Measurements from ENCODE around the gene PPP1R17. TPM values are rescaled to one million over a fixed set of nuclear protein-coding genes. Genes with fewer than 3 reads are reported as not detected.

The PPP1R17 gene
- total RNA-seq, 1 experiment from 2014 or later: 2.6 TPM

- Mint-ChIP-seq H3K9me3 (peaks cover 6% of the 10 kb centered on the region), H3K27ac (peak overlapping the region; percentile 61), H3K4me3 (peak overlapping the region; percentile 33), H3K36me3 (no peaks in the 10 kb centered on the region), H3K4me1 (peaks cover 65% of the 10 kb centered on the region), H3K27me3 (ENCODE audit: low read depth) (peaks cover 3% of the 10 kb centered on the region)
- POLR2A ChIA-PET: no interaction called here
- CTCF ChIA-PET: interaction anchor here (0.6 kb wide), 1 partner anchor 25 kb away, joined by 3 read pairs; no protein-coding TSS in a partner anchor
- ATAC-seq (no peak; the same call in 1 of the 2 replicates), DNase-seq (ENCODE audit: low spot score) (no peak)
- no peak for TF ChIP-seq GTF2I (CRISPR knock-in tag; conservative IDR thresholded peaks at IDR 0.05)
- TF ChIP-seq NR1H2 (CRISPR knock-in tag; IDR thresholded peaks at IDR 0.05): no peak
- TF ChIP-seq, protein P1, sequence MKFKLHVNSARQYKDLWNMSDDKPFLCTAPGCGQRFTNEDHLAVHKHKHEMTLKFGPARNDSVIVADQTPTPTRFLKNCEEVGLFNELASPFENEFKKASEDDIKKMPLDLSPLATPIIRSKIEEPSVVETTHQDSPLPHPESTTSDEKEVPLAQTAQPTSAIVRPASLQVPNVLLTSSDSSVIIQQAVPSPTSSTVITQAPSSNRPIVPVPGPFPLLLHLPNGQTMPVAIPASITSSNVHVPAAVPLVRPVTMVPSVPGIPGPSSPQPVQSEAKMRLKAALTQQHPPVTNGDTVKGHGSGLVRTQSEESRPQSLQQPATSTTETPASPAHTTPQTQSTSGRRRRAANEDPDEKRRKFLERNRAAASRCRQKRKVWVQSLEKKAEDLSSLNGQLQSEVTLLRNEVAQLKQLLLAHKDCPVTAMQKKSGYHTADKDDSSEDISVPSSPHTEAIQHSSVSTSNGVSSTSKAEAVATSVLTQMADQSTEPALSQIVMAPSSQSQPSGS (CRISPR knock-in tag; IDR thresholded peaks at IDR 0.05; ENCODE audit: borderline replicate concordance, low read depth): no peak
- TF ChIP-seq ELF4 (CRISPR knock-in tag; IDR thresholded peaks at IDR 0.05; ENCODE audit: low read depth): no peak
These were observed 1.4 kb downstream of the PPP1R17 start for GRCh38 chr7:31688372-31688771.

DNA sequence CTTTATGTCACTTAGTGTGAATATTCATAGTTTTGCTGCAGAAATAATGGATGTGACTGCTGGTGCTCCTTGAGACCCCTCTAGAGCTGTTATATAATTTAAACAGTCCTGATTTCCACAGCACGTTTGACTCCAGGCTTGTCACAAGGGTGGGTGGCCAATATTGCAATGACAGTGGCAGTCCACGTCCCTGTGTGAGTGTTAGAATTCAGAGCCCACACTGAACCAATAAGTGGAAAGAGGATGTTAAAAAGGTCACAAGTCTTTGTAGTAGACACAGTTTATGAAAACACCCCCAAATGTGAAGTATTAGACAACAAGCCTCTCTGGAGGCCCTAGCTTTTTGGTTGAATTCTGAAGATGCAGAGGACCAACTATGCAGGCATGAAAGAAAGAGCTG, 2.0 kb downstream of the PPP1R17 start:
- ChIA-PET CTCF (interaction anchor here (0.8 to 2.8 kb wide), 2 partner anchors 42 to 246 kb away, joined by 3 to 6 read pairs; no protein-coding TSS in a partner anchor), POLR2A (no interaction called here)
- TF ChIP-seq NR1H2 (CRISPR knock-in tag; IDR thresholded peaks at IDR 0.05) (no peak), ZNF423 (CRISPR knock-in tag; IDR thresholded peaks at IDR 0.05) (no peak), CREM (CRISPR knock-in tag; IDR thresholded peaks at IDR 0.05) (no peak), OVOL2 (CRISPR knock-in tag; IDR thresholded peaks at IDR 0.05; ENCODE audit: borderline replicate concordance) (no peak), TCF7 (CRISPR knock-in tag; IDR thresholded peaks at IDR 0.05; ENCODE audit: low read depth) (no peak), ATF1 (CRISPR knock-in tag; IDR thresholded peaks at IDR 0.05) (no peak)
- ATAC-seq (no peak), DNase-seq (ENCODE audit: low spot score) (no peak)
- Mint-ChIP-seq H3K4me3 (peak overlapping the region; percentile 33), H3K27ac (peak overlapping the region; percentile 61), H3K9me3 (peaks cover 6% of the 10 kb centered on the region), H3K36me3 (no peaks in the 10 kb centered on the region), H3K4me1 (peaks cover 58% of the 10 kb centered on the region), H3K27me3 (ENCODE audit: low read depth) (peaks cover 3% of the 10 kb centered on the region)

DNA sequence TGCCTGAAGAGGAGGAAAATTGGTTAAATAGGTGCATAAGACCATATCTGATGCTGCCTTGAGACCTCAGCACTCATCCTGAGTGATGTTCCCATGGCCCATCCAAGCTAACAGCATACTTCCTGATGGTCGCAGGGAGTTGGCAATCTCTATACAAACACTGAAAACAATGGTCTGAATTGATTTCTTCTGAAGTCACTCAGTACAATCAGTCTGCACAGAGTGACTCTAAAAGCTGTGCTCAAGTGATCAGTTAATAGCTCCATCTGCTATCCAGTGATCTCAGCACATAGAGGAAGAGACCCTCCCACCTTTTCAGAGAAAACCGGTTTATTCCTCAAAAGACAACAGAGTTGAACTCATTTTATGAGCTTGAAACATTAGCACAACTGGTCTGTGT, 3.9 kb downstream of the PPP1R17 start:
- peaks cover 3% of the 10 kb centered on the region for H3K27me3 Mint-ChIP-seq (ENCODE audit: low read depth)
- H3K9me3 Mint-ChIP-seq: no peaks in the 10 kb centered on the region
- ChIA-PET POLR2A (no interaction called here), CTCF (interaction anchor here (0.9 to 2.8 kb wide), 3 partner anchors 27 to 247 kb away, joined by 3 to 6 read pairs (median 5); no protein-coding TSS in a partner anchor)
- TF ChIP-seq MLX (CRISPR knock-in tag; IDR thresholded peaks at IDR 0.05) (no peak), NFYB (CRISPR knock-in tag; conservative IDR thresholded peaks at IDR 0.05; ENCODE audit: low read depth) (no peak), NR2C2 (CRISPR knock-in tag; IDR thresholded peaks at IDR 0.05) (no peak), FOXP1 (CRISPR knock-in tag; IDR thresholded peaks at IDR 0.05; ENCODE audit: borderline replicate concordance) (no peak), JUN (CRISPR knock-in tag; IDR thresholded peaks at IDR 0.05) (no peak), CREB1 (CRISPR knock-in tag; IDR thresholded peaks at IDR 0.05) (no peak), EMX1 (CRISPR knock-in tag; IDR thresholded peaks at IDR 0.05) (no peak)
- TF ChIP-seq, protein P2, sequence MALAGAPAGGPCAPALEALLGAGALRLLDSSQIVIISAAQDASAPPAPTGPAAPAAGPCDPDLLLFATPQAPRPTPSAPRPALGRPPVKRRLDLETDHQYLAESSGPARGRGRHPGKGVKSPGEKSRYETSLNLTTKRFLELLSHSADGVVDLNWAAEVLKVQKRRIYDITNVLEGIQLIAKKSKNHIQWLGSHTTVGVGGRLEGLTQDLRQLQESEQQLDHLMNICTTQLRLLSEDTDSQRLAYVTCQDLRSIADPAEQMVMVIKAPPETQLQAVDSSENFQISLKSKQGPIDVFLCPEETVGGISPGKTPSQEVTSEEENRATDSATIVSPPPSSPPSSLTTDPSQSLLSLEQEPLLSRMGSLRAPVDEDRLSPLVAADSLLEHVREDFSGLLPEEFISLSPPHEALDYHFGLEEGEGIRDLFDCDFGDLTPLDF (CRISPR knock-in tag; IDR thresholded peaks at IDR 0.05): no peak
- ATAC-seq (no peak), DNase-seq (ENCODE audit: low spot score) (no peak)
- H3K4me1 Mint-ChIP-seq: peaks cover 58% of the 10 kb centered on the region
- H3K36me3 Mint-ChIP-seq: no peaks in the 10 kb centered on the region
- no peak overlapping the region for H3K27ac Mint-ChIP-seq
- H3K4me3 Mint-ChIP-seq: no peak overlapping the region

GRCh38 chr7:31692451-31692850, 5.4 kb downstream of the PPP1R17 start:
- ChIA-PET POLR2A (no interaction called here), CTCF (interaction anchor here (1.5 kb wide), 1 partner anchor 29 kb away, joined by 5 read pairs; no protein-coding TSS in a partner anchor)
- Mint-ChIP-seq H3K4me3 (no peak overlapping the region), H3K9me3 (no peaks in the 10 kb centered on the region), H3K36me3 (no peaks in the 10 kb centered on the region), H3K4me1 (peaks cover 45% of the 10 kb centered on the region), H3K27me3 (ENCODE audit: low read depth) (peaks cover 10% of the 10 kb centered on the region), H3K27ac (no peak overlapping the region)
- no peak for DNase-seq (ENCODE audit: low spot score)
- no peak for ATAC-seq
- TF ChIP-seq ZNF671 (CRISPR knock-in tag; IDR thresholded peaks at IDR 0.05) (no peak), ATF1 (CRISPR knock-in tag; IDR thresholded peaks at IDR 0.05) (no peak), SOX15 (CRISPR knock-in tag; IDR thresholded peaks at IDR 0.05) (no peak), GABPB1 (CRISPR knock-in tag; IDR thresholded peaks at IDR 0.05) (no peak), CREB1 (CRISPR knock-in tag; IDR thresholded peaks at IDR 0.05) (no peak), FOXK1 (CRISPR knock-in tag; IDR thresholded peaks at IDR 0.05) (no peak), AR (CRISPR knock-in tag; IDR thresholded peaks at IDR 0.05) (no peak)
- TF ChIP-seq, protein P3, sequence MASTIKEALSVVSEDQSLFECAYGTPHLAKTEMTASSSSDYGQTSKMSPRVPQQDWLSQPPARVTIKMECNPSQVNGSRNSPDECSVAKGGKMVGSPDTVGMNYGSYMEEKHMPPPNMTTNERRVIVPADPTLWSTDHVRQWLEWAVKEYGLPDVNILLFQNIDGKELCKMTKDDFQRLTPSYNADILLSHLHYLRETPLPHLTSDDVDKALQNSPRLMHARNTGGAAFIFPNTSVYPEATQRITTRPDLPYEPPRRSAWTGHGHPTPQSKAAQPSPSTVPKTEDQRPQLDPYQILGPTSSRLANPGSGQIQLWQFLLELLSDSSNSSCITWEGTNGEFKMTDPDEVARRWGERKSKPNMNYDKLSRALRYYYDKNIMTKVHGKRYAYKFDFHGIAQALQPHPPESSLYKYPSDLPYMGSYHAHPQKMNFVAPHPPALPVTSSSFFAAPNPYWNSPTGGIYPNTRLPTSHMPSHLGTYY (CRISPR knock-in tag; IDR thresholded peaks at IDR 0.05): no peak

All from WTC11 (cell line).